Immature natural killer cell (primary cell): ENCODE measurements around the gene TMEM202. TPM values are rescaled to one million over a fixed set of nuclear protein-coding genes. Genes with fewer than 3 reads are reported as not detected.
"Not testable (repeated sequence)": the region's sequence is repeated elsewhere in the genome, so short reads cannot be mapped to it uniquely, and the experiment has no call there.

Source experiments
- DNase-seq, 3 donors: peaks; one replicate each; pipeline ENCODE4 v3.0.0; 2022; ENCODE audit warnings: mixed read lengths in 1 of 3
- H3K27ac Mint-ChIP-seq, 6 donors: one replicate each; pipeline ENCODE4 v1.8.0; 2020; ENCODE audit warnings: mixed read lengths in 6 of 6, mild to moderate bottlenecking in 5 of 6, inconsistent platforms in 4 of 6, moderate library complexity in 3 of 6
- H3K27me3 Mint-ChIP-seq, 3 donors: one replicate each; pipeline ENCODE4 v1.8.0; 2020 to 2021; ENCODE audit warnings: low read depth in 3 of 3, mild to moderate bottlenecking in 3 of 3, mixed read lengths in 3 of 3, moderate library complexity in 3 of 3, inconsistent platforms in 1 of 3
- H3K36me3 Mint-ChIP-seq, 3 donors: one replicate each; pipeline ENCODE4 v1.8.0; 2020; ENCODE audit warnings: mixed read lengths in 3 of 3, inconsistent platforms in 2 of 3, mild to moderate bottlenecking in 2 of 3
- H3K4me1 Mint-ChIP-seq, 2 donors: one replicate each; pipeline ENCODE4 v1.8.0; 2020; ENCODE audit warnings: inconsistent platforms in 2 of 2, mild to moderate bottlenecking in 2 of 2, mixed read lengths in 2 of 2, moderate library complexity in 1 of 2
- H3K4me3 Mint-ChIP-seq, 5 donors: one replicate each; pipeline ENCODE4 v1.8.0; 2020; ENCODE audit warnings: mild to moderate bottlenecking in 5 of 5, mixed read lengths in 5 of 5, inconsistent platforms in 3 of 5, moderate library complexity in 3 of 5
- H3K9me3 Mint-ChIP-seq, 6 donors: one replicate each; pipeline ENCODE4 v1.8.0; 2020; ENCODE audit warnings: mild to moderate bottlenecking in 6 of 6, mixed read lengths in 6 of 6, inconsistent platforms in 4 of 6, moderate library complexity in 3 of 6
- polyA plus RNA-seq, 3 donors: library from polyadenylated mRNA; unstranded; fragments of 300-500 nt; fragmentation: Illumina TruSeq; gene quantifications; one replicate each; pipeline ENCODE4 v1.2.3, GENCODE V29; 2021

The TMEM202 gene
- polyA plus RNA-seq, 3 donors from 2014 or later, result not detected

DNA sequence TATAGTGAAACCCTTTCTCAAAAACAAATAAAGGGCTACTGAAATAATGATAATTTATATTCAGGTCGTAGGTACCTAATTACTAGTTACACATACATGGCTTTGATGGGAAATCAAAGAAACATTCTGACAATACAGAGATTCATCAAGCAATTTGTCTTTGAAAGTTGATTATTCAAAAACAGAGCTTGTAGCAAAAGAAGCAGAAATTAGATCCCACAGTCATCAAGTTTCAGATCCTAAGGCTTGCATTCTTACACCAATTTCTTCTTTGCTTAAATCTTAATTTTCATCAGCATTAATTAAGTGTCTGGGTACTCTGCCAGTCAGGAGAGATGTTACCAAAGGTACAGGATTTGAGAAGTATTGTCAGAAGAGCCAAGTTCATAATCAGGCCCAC is 20.8 kb upstream of the TMEM202 start:
- Mint-ChIP-seq H3K27me3 (peaks cover 21 to 24% (median 22%) of the 10 kb centered on the region in 3 donors), H3K36me3 (no peaks in the 10 kb centered on the region), H3K27ac (peak overlapping the region; percentile 75 to 97 (median 79)), H3K9me3 (no peaks in the 10 kb centered on the region), H3K4me3 (no peak overlapping the region), H3K4me1 (peaks cover 45 to 54% of the 10 kb centered on the region in 2 donors)
- no peak for DNase-seq

DNA sequence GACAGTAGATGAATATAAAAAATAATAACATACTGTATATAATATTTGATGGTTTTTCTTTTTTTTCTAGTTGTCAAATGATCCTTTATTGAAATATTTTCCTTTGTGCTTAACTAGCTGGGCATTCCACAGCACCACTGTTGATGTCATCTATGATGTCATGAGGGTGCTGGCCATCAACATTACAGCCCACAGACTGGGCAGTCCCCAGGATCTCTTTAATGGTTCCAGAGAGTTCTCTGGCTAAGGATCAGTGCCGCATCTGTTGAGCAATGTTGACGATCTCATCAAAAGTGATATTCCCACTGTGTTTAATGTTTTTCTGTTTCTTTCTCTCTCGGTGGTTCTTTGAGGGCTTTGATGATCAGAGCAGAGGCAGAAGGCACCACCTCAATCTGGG is 19.0 kb upstream of the TMEM202 start:
- not testable (repeated sequence) for H3K4me3 Mint-ChIP-seq, H3K36me3 Mint-ChIP-seq, H3K9me3 Mint-ChIP-seq, H3K27ac Mint-ChIP-seq, DNase-seq
- peaks cover 21 to 27% (median 24%) of the 10 kb centered on the region in 3 donors for H3K27me3 Mint-ChIP-seq
- peaks cover 31 to 37% of the 10 kb centered on the region in 2 donors for H3K4me1 Mint-ChIP-seq

DNA sequence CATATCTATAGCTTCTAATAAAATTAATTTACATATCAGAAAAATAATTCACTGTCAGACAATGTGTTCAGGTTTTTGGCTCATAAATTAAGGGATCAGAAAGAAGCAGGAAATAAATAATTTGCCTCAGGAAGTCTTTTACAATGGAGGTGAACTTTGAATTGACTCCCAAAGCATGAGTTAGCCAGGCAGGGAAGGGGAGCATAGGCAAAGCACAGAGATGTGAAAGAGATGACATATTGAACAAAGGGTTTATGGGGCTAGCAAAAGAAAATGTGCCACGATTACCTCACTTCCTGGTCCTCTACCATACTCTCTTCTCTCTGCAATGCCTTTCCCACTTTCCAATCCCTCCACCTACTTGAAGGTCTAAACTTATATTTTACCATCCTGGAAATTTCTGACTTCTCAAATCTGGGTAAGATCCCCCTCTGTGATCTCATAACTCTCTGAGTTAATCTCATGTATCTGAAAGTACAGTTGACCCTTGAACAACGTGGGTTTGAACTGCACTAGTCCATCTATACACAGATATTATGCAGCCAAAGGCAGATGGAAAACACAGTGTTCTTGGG is 18.2 kb upstream of the TMEM202 start:
- H3K27me3 Mint-ChIP-seq, result peaks cover 16 to 23% (median 18%) of the 10 kb centered on the region in 3 donors
- H3K27ac Mint-ChIP-seq, result peak overlapping the region in 1 of 6 donors; percentile 2
- no peaks in the 10 kb centered on the region for H3K36me3 Mint-ChIP-seq
- H3K4me3 Mint-ChIP-seq, result no peak overlapping the region
- H3K4me1 Mint-ChIP-seq, result peaks cover 22 to 28% of the 10 kb centered on the region in 2 donors
- no peaks in the 10 kb centered on the region for H3K9me3 Mint-ChIP-seq
- DNase-seq, result no peak

DNA sequence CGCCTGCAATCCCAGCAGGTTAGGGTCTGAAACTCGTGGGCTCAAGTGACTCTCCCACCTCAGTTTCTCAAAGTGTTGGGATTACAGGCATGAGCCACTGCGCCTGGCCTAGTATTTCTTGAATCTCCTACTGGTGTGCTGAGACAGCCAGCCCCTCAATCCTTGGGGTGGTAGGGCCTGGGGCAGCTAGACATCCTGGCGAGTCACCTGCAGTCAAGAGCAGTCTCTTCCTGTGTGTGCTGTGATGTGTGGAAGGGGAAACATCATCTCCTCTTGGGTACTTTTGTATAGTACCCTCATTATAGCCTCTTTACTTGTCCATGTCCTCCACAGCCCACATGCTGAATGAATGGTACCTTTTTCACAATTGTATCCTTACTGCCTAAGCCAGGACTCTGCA is 17.4 kb upstream of the TMEM202 start:
- Mint-ChIP-seq H3K27ac (no peak overlapping the region), H3K9me3 (no peaks in the 10 kb centered on the region), H3K27me3 (peaks cover 10 to 15% (median 13%) of the 10 kb centered on the region in 3 donors), H3K4me1 (peaks cover 14 to 20% of the 10 kb centered on the region in 2 donors), H3K36me3 (no peaks in the 10 kb centered on the region), H3K4me3 (no peak overlapping the region)
- no peak for DNase-seq

DNA sequence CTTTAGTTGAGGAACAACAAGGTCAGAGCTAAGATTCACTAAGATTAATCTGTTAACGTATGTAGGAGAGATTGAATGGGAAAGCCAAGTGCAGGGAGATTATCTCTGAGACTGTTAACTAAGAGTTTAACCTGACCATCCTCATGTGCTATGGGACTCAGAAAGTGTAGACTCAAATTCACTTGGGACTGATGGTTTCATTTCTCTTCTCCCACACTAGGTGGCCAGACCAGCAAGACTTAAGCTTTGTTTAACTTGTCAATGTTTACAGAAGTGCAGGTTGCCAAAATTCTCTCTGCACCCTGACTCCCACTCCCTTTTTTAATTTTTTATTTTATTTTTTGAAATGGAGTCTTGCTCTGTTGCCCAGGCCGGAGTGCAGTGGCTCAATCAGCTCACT is 16.0 kb upstream of the TMEM202 start:
- Mint-ChIP-seq H3K36me3 (no peaks in the 10 kb centered on the region), H3K4me3 (no peak overlapping the region), H3K27ac (no peak overlapping the region), H3K27me3 (peaks cover 2 to 8% (median 3%) of the 10 kb centered on the region in 3 donors), H3K9me3 (no peaks in the 10 kb centered on the region), H3K4me1 (peaks cover 3 to 7% of the 10 kb centered on the region in 2 donors)
- DNase-seq, result no peak

DNA sequence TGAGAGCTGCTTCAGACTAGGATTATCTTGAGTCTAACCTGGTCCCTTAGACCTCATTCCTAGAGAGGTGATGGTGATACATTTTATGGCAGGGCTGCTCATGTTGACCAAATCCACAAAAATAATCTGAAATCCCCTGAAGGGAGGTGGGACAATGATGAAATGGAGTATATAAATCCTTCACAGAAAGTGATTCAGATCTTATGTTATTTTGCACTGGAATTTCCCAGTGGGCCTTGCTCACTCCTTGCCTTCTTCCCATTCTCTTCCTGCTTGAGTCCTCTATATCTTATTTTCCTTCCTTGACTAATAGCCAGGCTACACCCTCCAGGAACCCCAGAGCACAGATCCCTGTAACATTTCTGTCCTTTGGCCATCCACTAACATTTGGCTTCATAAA is 10.4 kb upstream of the TMEM202 start:
- Mint-ChIP-seq H3K36me3 (no peaks in the 10 kb centered on the region), H3K27me3 (peaks cover 2 to 6% (median 2%) of the 10 kb centered on the region in 3 donors), H3K27ac (no peak overlapping the region), H3K9me3 (no peaks in the 10 kb centered on the region), H3K4me1 (no peaks in the 10 kb centered on the region), H3K4me3 (no peak overlapping the region)
- no peak for DNase-seq

DNA sequence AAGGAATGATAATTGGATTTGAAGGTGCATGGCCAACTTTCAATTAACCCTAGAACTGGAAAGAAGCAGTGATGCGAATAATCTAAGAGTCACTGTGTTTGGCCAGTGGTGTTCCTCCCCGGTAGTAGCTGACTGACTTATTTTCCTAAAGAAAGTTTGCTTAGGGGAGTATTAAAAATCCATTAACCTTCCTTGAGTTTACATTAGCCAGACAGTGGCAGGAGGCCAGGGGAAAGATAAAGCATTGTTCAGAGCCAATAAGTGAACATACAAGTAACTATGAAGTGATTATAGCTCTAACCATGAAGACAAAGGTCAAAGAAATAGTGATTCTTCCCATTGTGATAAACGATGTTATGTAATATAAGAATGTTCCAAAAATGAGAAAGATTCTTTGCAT is 8.9 kb upstream of the TMEM202 start:
- Mint-ChIP-seq H3K9me3 (no peaks in the 10 kb centered on the region), H3K4me1 (no peaks in the 10 kb centered on the region), H3K36me3 (no peaks in the 10 kb centered on the region), H3K27ac (no peak overlapping the region), H3K4me3 (no peak overlapping the region), H3K27me3 (peaks cover 0 to 2% (median 2%) of the 10 kb centered on the region in 3 donors)
- no peak for DNase-seq

DNA sequence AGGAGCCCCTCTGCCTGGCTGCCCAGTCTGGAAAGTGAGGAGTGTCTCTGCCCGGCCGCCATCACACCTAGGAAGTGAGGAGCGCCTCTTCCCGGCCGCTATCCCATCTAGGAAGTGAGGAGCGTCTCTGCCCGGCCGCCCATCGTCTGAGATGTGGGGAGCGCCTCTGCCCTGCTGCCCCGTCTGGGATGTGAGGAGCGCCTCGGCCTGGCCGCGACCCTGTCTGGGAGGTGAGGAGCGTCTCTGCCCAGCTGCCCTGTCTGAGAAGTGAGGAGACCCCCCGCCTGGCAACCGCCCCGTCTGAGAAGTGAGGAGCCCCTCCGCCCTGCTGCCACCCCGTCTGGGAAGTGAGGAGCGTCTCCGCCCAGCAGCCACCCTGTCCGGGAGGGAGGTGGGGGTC is 1.8 kb upstream of the TMEM202 start:
- H3K36me3 Mint-ChIP-seq, H3K4me1 Mint-ChIP-seq, H3K27ac Mint-ChIP-seq, DNase-seq, H3K9me3 Mint-ChIP-seq, H3K4me3 Mint-ChIP-seq: not testable (repeated sequence)
- H3K27me3 Mint-ChIP-seq, result peaks cover 0 to 10% (median 5%) of the 10 kb centered on the region in 3 donors

DNA sequence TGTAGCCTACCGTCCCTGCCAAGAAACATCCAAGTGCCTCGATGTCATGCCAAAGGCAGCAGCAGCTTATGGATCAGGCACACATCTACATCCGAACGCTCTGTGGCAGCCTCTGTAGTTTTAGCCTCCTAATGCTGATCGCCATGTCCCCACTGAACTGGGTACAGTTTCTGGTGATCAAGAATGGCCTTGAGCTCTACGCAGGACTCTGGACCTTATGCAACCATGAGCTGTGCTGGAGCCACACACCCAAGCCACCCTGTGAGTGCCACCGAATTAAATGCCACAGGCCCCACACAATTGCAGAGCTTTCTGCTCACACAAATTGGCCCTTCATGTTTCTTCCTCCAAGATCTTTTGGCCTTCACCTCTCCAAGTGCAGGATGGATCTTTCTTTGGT is 543 bp downstream of the TMEM202 start:
- Mint-ChIP-seq H3K4me1 (no peaks in the 10 kb centered on the region), H3K36me3 (no peaks in the 10 kb centered on the region), H3K9me3 (no peaks in the 10 kb centered on the region), H3K4me3 (no peak overlapping the region), H3K27me3 (peaks cover 2 to 9% (median 9%) of the 10 kb centered on the region in 3 donors), H3K27ac (no peak overlapping the region)
- no peak for DNase-seq

DNA sequence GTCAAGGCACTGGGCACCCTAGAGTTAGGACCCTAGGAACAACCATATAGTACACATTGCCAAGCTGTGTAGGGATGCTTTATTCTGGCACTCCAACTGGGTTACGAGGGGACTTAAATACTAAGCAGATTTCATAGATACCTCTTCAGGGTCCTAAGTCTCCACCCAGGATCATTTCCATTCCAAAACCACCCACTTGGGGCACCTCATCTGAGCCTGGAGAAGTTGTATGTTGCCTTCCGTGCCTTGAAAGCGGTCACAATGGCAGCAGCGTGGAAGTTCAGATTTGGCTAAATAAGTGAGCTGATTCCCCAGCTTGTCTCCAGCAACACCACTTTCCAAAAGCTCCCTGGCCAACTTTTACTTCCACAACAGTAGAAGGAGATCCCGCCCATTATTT is 4.6 kb downstream of the TMEM202 start:
- no peak for DNase-seq
- no peaks in the 10 kb centered on the region for H3K4me1 Mint-ChIP-seq
- H3K4me3 Mint-ChIP-seq, result no peak overlapping the region
- H3K27ac Mint-ChIP-seq, result no peak overlapping the region
- H3K9me3 Mint-ChIP-seq, result peaks cover 0 to 1% (median 0%) of the 10 kb centered on the region in 6 donors
- H3K27me3 Mint-ChIP-seq, result peaks cover 7 to 11% (median 7%) of the 10 kb centered on the region in 3 donors
- no peaks in the 10 kb centered on the region for H3K36me3 Mint-ChIP-seq

DNA sequence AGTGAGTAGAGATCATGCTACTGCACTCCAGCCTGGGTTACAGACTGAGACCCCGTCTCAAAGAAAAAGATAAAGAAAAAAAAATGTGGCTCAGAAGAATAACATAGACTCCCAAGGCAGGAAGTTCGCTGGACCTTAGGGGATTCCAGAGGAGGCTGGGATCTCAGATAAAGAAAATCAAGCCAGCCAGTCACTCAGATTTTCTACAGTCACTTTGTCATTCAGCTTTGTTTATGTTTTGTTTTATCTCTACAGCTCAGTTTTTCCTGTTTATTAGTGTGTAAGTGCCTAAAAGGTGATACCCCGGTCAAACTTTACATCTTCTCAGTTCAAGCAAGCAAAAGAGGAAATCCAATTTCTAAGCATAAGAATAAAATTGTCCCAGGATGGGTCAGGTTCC is 6.3 kb downstream of the TMEM202 start:
- H3K36me3 Mint-ChIP-seq, result no peaks in the 10 kb centered on the region
- H3K9me3 Mint-ChIP-seq, result peaks cover 0 to 1% (median 0%) of the 10 kb centered on the region in 6 donors
- peaks cover 3 to 14% (median 7%) of the 10 kb centered on the region in 3 donors for H3K27me3 Mint-ChIP-seq
- H3K4me3 Mint-ChIP-seq, result no peak overlapping the region
- DNase-seq, result no peak
- no peaks in the 10 kb centered on the region for H3K4me1 Mint-ChIP-seq
- no peak overlapping the region for H3K27ac Mint-ChIP-seq

DNA sequence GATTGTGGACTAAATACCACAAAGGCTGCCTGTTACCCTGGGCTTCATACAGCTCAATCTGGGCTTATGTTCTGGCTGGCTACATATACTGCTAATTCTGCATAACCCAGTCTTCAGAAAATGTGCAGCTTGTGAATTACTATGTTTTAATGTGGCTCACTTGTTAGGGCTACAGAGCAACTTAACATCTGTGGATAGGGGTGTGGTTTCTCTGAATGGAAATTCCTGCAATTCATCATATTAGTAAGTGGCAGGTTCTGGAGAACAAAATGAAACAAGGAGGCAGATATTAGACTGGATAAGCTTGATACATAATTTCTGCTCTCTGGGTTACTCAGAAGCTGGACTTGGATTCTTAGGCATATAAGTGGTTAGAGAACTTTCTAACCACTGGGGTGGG is 6.7 kb downstream of the TMEM202 start:
- no peak for DNase-seq
- Mint-ChIP-seq H3K4me3 (no peak overlapping the region), H3K27me3 (peaks cover under 1 to 14% (median 7%) of the 10 kb centered on the region in 3 donors), H3K27ac (no peak overlapping the region), H3K36me3 (no peaks in the 10 kb centered on the region), H3K9me3 (peaks cover 0 to 1% (median 0%) of the 10 kb centered on the region in 6 donors), H3K4me1 (no peaks in the 10 kb centered on the region)

DNA sequence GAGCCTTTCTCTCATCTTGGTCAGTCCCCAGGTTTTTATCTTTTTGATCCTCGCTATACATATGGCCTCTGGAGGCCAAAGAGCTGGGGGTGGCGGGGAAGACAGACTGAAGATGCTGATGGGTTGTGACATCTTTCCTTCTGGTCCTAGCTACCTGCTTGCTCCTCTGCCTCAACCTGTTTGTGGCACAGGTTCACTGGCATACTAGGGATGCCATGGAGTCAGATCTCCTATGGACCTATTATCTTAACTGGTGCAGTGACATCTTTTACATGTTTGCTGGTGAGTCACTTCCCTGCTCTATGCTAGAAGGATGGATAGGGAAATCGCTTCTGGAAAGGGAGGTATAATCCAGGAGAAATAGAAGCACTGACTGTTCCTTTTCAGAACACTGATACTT is 8.8 kb downstream of the TMEM202 start:
- H3K4me1 Mint-ChIP-seq, result no peaks in the 10 kb centered on the region
- no peak for DNase-seq
- H3K27me3 Mint-ChIP-seq, result peaks cover 2 to 14% (median 9%) of the 10 kb centered on the region in 3 donors
- H3K36me3 Mint-ChIP-seq, result no peaks in the 10 kb centered on the region
- peaks cover 0 to 2% (median 0%) of the 10 kb centered on the region in 6 donors for H3K9me3 Mint-ChIP-seq
- no peak overlapping the region for H3K27ac Mint-ChIP-seq
- no peak overlapping the region for H3K4me3 Mint-ChIP-seq

DNA sequence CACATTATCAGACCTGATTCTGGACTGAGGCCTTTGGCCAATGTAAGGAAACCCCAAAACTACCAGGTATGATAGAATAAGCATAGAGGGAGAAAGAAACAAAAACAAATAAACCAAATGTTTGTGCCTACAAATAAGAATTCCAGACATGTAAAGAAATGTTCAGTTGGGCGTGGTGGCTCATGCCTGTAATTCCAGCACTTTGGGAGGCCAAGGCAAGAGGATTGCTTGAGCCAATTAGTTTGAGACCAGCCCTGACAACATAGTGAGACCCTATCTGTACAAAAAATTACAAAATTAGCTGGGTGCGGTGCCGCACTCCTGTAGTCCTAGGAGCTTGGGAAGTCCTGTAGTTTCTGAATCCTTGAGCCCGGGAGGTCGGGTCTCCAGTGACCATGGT is 13.0 kb downstream of the TMEM202 start:
- H3K27me3 Mint-ChIP-seq, result peaks cover 5 to 8% (median 7%) of the 10 kb centered on the region in 3 donors
- no peak overlapping the region for H3K27ac Mint-ChIP-seq
- H3K4me1 Mint-ChIP-seq, result no peaks in the 10 kb centered on the region
- no peaks in the 10 kb centered on the region for H3K36me3 Mint-ChIP-seq
- H3K9me3 Mint-ChIP-seq, result peaks cover 0 to 2% (median 0%) of the 10 kb centered on the region in 6 donors
- H3K4me3 Mint-ChIP-seq, result no peak overlapping the region
- DNase-seq, result no peak

DNA sequence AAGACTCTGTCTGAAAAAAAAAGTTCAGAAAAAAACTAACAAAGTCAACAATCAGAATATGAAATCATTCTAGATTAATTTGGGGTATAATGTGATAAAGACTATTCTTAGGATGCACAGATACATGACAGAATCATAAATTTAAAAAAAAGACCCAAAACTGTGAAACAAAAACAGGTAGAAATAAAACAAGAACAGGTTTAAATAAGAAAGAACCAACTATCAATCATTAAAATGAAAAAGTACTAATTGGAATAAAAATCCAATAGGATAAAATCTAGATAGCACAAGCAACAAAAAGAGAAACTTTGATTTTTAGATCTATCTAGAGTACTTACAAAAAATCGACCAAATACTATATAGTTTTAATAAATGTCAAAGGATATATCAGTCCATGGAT is 13.4 kb downstream of the TMEM202 start:
- Mint-ChIP-seq H3K4me3 (no peak overlapping the region), H3K27ac (no peak overlapping the region), H3K9me3 (peaks cover 0 to 2% (median 0%) of the 10 kb centered on the region in 6 donors), H3K36me3 (no peaks in the 10 kb centered on the region), H3K27me3 (peaks cover 5 to 8% (median 7%) of the 10 kb centered on the region in 3 donors), H3K4me1 (no peaks in the 10 kb centered on the region)
- DNase-seq, result no peak
